HepG2 (cell line): Measurements from ENCODE around the gene TMEM144. TPM values are rescaled to one million over a fixed set of nuclear protein-coding genes. Genes with fewer than 3 reads are reported as not detected.

Source experiments
- ARID5B ChIP-seq: IDR thresholded peaks from 2 replicates; pipeline ENCODE4 v1.4.0; 2020; ENCODE audit warnings: mild to moderate bottlenecking, missing genetic modification reagents
- ATF5 ChIP-seq: sonication (generic); formaldehyde crosslinking; IDR thresholded peaks from 2 replicates; pipeline ENCODE4 v1.4.0; 2020; ENCODE audit warnings: mild to moderate bottlenecking, low read depth, missing genetic modification reagents
- ELF3 ChIP-seq: IDR thresholded peaks from 2 replicates; pipeline ENCODE4 v1.6.1; 2016; ENCODE audit warnings: missing genetic modification reagents, missing compliant biosample characterization
- EP300 ChIP-seq, 3 experiments: sonication (generic) in 1 of 3; formaldehyde crosslinking in 1 of 3; IDR thresholded peaks; 2 replicates each; pipeline versions ENCODE4 v1.5.1 to v1.6.1; 2011 to 2020; ENCODE audit warnings: low read depth in 2 of 3, low read length in 2 of 3, borderline replicate concordance in 1 of 3, improper control_type of control experiment in 1 of 3, mild to moderate bottlenecking in 1 of 3, missing genetic modification reagents in 1 of 3, moderate library complexity in 1 of 3
- ETV5 ChIP-seq: IDR thresholded peaks from 2 replicates; pipeline ENCODE4 v1.6.1; 2018; ENCODE audit warnings: missing biosample characterization, missing genetic modification reagents, inconsistent platforms, borderline replicate concordance
- FOXP1 ChIP-seq, 2 experiments: fragments of 450-650 bp in 1 of 2; IDR thresholded peaks; 2 replicates each; pipeline ENCODE4 v1.6.1; 2017 to 2018; ENCODE audit warnings: antibody characterized with exemption in 1 of 2
- FOXP4 ChIP-seq: sonication (generic); formaldehyde crosslinking; IDR thresholded peaks from 2 replicates; pipeline ENCODE4 v1.4.0; 2020; ENCODE audit warnings: missing genetic modification reagents
- GATA4 ChIP-seq: sonication (generic); IDR thresholded peaks from 2 replicates; pipeline ENCODE4 v1.6.1; 2016; ENCODE audit warnings: antibody characterized with exemption, low read depth, borderline replicate concordance
- HNF4G ChIP-seq, 2 experiments: sonication (generic) in 1 of 2; formaldehyde crosslinking in 1 of 2; IDR thresholded peaks; 2 replicates each; pipeline versions ENCODE4 v1.4.0 to v1.6.1; 2011 to 2020; ENCODE audit warnings: borderline replicate concordance in 2 of 2, low read depth in 2 of 2, mild to moderate bottlenecking in 2 of 2, low read length in 1 of 2, missing genetic modification reagents in 1 of 2, moderate library complexity in 1 of 2
- KLF9 ChIP-seq: IDR thresholded peaks from 2 replicates; pipeline ENCODE4 v1.6.1; 2016; ENCODE audit warnings: low read depth
- MED1 ChIP-seq: sonication (generic); formaldehyde crosslinking; IDR thresholded peaks from 2 replicates; pipeline ENCODE4 v1.4.0; 2020; ENCODE audit warnings: missing genetic modification reagents
- NR2F2 ChIP-seq: IDR thresholded peaks from 2 replicates; pipeline ENCODE4 v1.6.1; 2012; ENCODE audit warnings: low read depth, inconsistent platforms, borderline replicate concordance
- SALL1 ChIP-seq: sonication (generic); formaldehyde crosslinking; IDR thresholded peaks from 2 replicates; pipeline ENCODE4 v1.8.0; 2022; ENCODE audit warnings: mild to moderate bottlenecking, missing genetic modification reagents
- SAP130 ChIP-seq: IDR thresholded peaks from 2 replicates; pipeline ENCODE4 v1.6.1; 2016; ENCODE audit warnings: low read depth
- SOX13 ChIP-seq, 3 experiments: fragments of 450-650 bp in 1 of 3; sonication (generic) in 1 of 3; formaldehyde crosslinking in 1 of 3; IDR thresholded peaks in 2 of 3; conservative IDR thresholded peaks in 1 of 3; 2 replicates each; pipeline versions ENCODE4 v1.5.0 to v1.6.1; 2016 to 2020; ENCODE audit warnings: antibody characterized with exemption in 1 of 3, mild to moderate bottlenecking in 1 of 3, missing compliant biosample characterization in 1 of 3, missing genetic modification reagents in 1 of 3, moderate library complexity in 1 of 3
- TBX2 ChIP-seq: sonication (generic); formaldehyde crosslinking; IDR thresholded peaks from 2 replicates; pipeline ENCODE4 v1.5.0; 2020; ENCODE audit warnings: missing genetic modification reagents, mild to moderate bottlenecking, borderline replicate concordance
- ZEB1 ChIP-seq: IDR thresholded peaks from 2 replicates; pipeline ENCODE4 v1.6.1; 2012; ENCODE audit warnings: mild to moderate bottlenecking, low read depth, inconsistent platforms; ENCODE audit not compliant: insufficient replicate concordance
- ZMYM4 ChIP-seq: sonication (generic); formaldehyde crosslinking; IDR thresholded peaks from 2 replicates; pipeline ENCODE4 v1.8.1; 2023; ENCODE audit warnings: mild to moderate bottlenecking, missing genetic modification reagents
- ZNF121 ChIP-seq: sonication (generic); formaldehyde crosslinking; IDR thresholded peaks from 2 replicates; pipeline ENCODE4 v1.5.0; 2020; ENCODE audit warnings: mild to moderate bottlenecking, missing genetic modification reagents
- ZNF274 ChIP-seq: sonication (generic); formaldehyde crosslinking; IDR thresholded peaks from 2 replicates; pipeline ENCODE4 v1.5.1; 2020; ENCODE audit warnings: mild to moderate bottlenecking, missing genetic modification reagents
- polyA plus RNA-seq, 8 experiments: library from polyadenylated mRNA; depleted of rRNA in 3 of 8; stranded (reverse) in 7 of 8; unstranded in 1 of 8; fragments of >200 nt; fragmentation: Illumina TruSeq in 4 of 8; extraction: Trizol in 4 of 8; gene quantifications; 2 replicates each; pipeline versions ENCODE4 v1.2.1 to v1.2.3, GENCODE V29; 2011 to 2016; ENCODE audit warnings: low read depth in 4 of 8, missing spikeins in 1 of 8, mixed read lengths in 1 of 8; ENCODE audit not compliant: insufficient read depth in 1 of 8
- total RNA-seq, 5 experiments: library from RNA; depleted of rRNA; stranded (reverse); fragments of >200 nt; fragmentation: Illumina TruSeq; extraction: Trizol; gene quantifications; 2 replicates each; pipeline ENCODE4 v1.2.3, GENCODE V29; 2016; ENCODE audit warnings: low read depth in 1 of 5

The TMEM144 gene
- total and polyA plus RNA-seq, 2 of the 13 experiments (the other 11 are each of a cell fraction or from before 2014, with no cell fraction given) = 10.9 to 12.3 TPM

DNA sequence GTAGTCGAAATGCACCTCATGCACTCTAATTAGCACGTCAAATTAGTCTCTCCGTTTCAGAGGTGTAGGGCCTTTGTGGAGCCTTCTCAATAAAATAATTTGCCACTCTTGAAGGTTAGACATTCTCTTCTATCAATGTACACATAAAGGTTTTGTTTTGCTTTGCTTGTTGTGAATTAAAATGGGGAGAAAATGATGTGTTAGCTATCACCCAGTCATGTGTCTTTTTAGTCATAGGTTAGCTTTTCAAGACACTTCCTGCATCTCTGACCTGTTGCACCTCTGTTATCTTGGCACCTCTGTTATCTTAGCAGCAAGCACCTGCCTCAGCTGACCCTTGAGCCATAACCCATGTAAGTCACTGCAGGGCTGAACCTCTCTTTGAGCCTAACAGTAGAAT is 936 bp downstream of the TMEM144 start (continued):
- no peak for TF ChIP-seq ATF5 (CRISPR knock-in tag)
- TF ChIP-seq SOX13 (IDR thresholded peaks at IDR 0.05) = no peak
- peak in 1 of 2 experiments; percentile 25; a peak in 1 of 4 replicates for TF ChIP-seq SOX13 (CRISPR knock-in tag; conservative IDR thresholded peaks at IDR 0.05 in 1 of 2, IDR thresholded peaks at IDR 0.05 in 1 of 2)
- TF ChIP-seq ZNF121 = no peak
- TF ChIP-seq FOXP1 (IDR thresholded peaks at IDR 0.05) = no peak
- TF ChIP-seq FOXP1 (CRISPR knock-in tag; IDR thresholded peaks at IDR 0.05) = peak; percentile 32; the same call in 1 of the 2 replicates
- TF ChIP-seq ZMYM4 (CRISPR knock-in tag) = 0 out of 2 replicates have a peak, but pooled peaks have one; percentile 46
- TF ChIP-seq SAP130 (CRISPR knock-in tag) = peak; percentile 37
- peak in 1 of 2 experiments; percentile 28; a peak in 1 of 4 replicates for TF ChIP-seq EP300 (IDR thresholded peaks at IDR 0.05; ENCODE audit: low read depth in 2 of 2, low read length in 2 of 2)
- no peak for TF ChIP-seq EP300 (CRISPR knock-in tag; IDR thresholded peaks at IDR 0.05; ENCODE audit: borderline replicate concordance)
- peak; percentile 36; the same call in 1 of the 2 replicates for TF ChIP-seq GATA4
- TF ChIP-seq SALL1 (CRISPR knock-in tag) = peak; percentile 26; the same call in 1 of the 2 replicates
- 0 out of 2 replicates have a peak, but pooled peaks have one; percentile 22 for TF ChIP-seq MED1 (CRISPR knock-in tag)
- TF ChIP-seq ETV5 = peak; percentile 51; the same call in 1 of the 2 replicates
- TF ChIP-seq KLF9 = no peak
- 0 out of 2 replicates have a peak, but pooled peaks have one; percentile 50 for TF ChIP-seq NR2F2
- TF ChIP-seq HNF4G (IDR thresholded peaks at IDR 0.05; ENCODE audit: borderline replicate concordance, low read depth, low read length) = peak; percentile 25; the same call in 1 of the 2 replicates
- TF ChIP-seq HNF4G (CRISPR knock-in tag; IDR thresholded peaks at IDR 0.05; ENCODE audit: borderline replicate concordance, low read depth) = no peak
- peak; percentile 60 for TF ChIP-seq ZEB1
- TF ChIP-seq ARID5B (CRISPR knock-in tag) = 0 out of 2 replicates have a peak, but pooled peaks have one; percentile 38
- TF ChIP-seq FOXP4 (CRISPR knock-in tag) = peak; percentile 64
- no peak for TF ChIP-seq ZNF274 (CRISPR knock-in tag)
- TF ChIP-seq ELF3 (CRISPR knock-in tag) = peak; percentile 25; the same call in 1 of the 2 replicates
- TF ChIP-seq TBX2 (CRISPR knock-in tag) = peak; percentile 55; the same call in 1 of the 2 replicates
